Keratinocyte (primary cell): ENCODE measurements around the gene TBC1D8. TPM values are rescaled to one million over a fixed set of nuclear protein-coding genes. Genes with fewer than 3 reads are reported as not detected.
A peak's percentile ranks its signal among the peaks of the same experiment; 100 is the strongest.

Experiments
- DNase-seq: peaks from one replicate; pipeline ENCODE4 v3.0.0-alpha.2; 2011; ENCODE audit warnings: low read depth, missing footprints, low spot score
- FAIRE-seq: peaks from 2 replicates; lab custom pipeline; 2011; peaks lifted over from hg19 to GRCh38; lab: Jason Lieb, UNC
- H2AFZ ChIP-seq: 2 replicates; pipeline ENCODE4 v1.6.0; 2012; ENCODE audit warnings: low read length, control low read depth, inconsistent platforms; ENCODE audit not compliant: control insufficient read depth
- H3K27ac ChIP-seq: 2 replicates; pipeline ENCODE4 v1.5.1; 2011; ENCODE audit warnings: low read length; ENCODE audit not compliant: control insufficient read depth, insufficient read depth
- H3K27me3 ChIP-seq: 3 replicates; pipeline ENCODE4 v1.6.0; 2011; ENCODE audit warnings: low read length; ENCODE audit not compliant: control insufficient read depth, insufficient read depth; ENCODE audit errors: extremely low read depth
- H3K36me3 ChIP-seq, 2 experiments: 2 replicates in 1 of 2; 3 replicates in 1 of 2; pipeline ENCODE4 v1.5.1; 2011; ENCODE audit warnings: low read length in 2 of 2, mild to moderate bottlenecking in 1 of 2; ENCODE audit not compliant: control insufficient read depth in 2 of 2, insufficient read depth in 2 of 2; ENCODE audit errors: extremely low read depth in 1 of 2
- H3K4me1 ChIP-seq: 3 replicates; pipeline ENCODE4 v1.5.1; 2011; ENCODE audit warnings: low read length; ENCODE audit not compliant: control insufficient read depth, insufficient read depth; ENCODE audit errors: extremely low read depth
- H3K4me2 ChIP-seq: 3 replicates; pipeline ENCODE4 v1.6.0; 2011; ENCODE audit warnings: low read depth, low read length; ENCODE audit not compliant: control insufficient read depth, insufficient read depth; ENCODE audit errors: extremely low read depth
- H3K4me3 ChIP-seq, 3 experiments: fragments of 200-600 bp in 1 of 3; sonication (generic) in 1 of 3; 2 replicates in 2 of 3; 3 replicates in 1 of 3; pipeline ENCODE4 v1.5.1; 2011 to 2016; ENCODE audit warnings: low read length in 3 of 3, mild to moderate bottlenecking in 3 of 3, control low read depth in 2 of 3, inconsistent platforms in 1 of 3, low read depth in 1 of 3, mixed read lengths in 1 of 3, mixed run types in 1 of 3, moderate library complexity in 1 of 3; ENCODE audit not compliant: control insufficient read depth in 2 of 3, insufficient read depth in 2 of 3; ENCODE audit errors: extremely low read depth in 1 of 3
- H3K79me2 ChIP-seq: 2 replicates; pipeline ENCODE4 v1.6.0; 2012; ENCODE audit warnings: low read length; ENCODE audit not compliant: control insufficient read depth, insufficient read depth
- H3K9ac ChIP-seq: 3 replicates; pipeline ENCODE4 v1.6.0; 2011; ENCODE audit warnings: low read length; ENCODE audit not compliant: control insufficient read depth, insufficient read depth; ENCODE audit errors: extremely low read depth
- H3K9me1 ChIP-seq: 3 replicates; pipeline ENCODE4 v1.6.0; 2011; ENCODE audit warnings: low read length; ENCODE audit not compliant: control insufficient read depth, insufficient read depth; ENCODE audit errors: extremely low read depth
- H3K9me3 ChIP-seq: 2 replicates; pipeline ENCODE4 v1.5.1; 2012; ENCODE audit warnings: low read depth, low read length; ENCODE audit not compliant: control insufficient read depth
- H4K20me1 ChIP-seq: 3 replicates; pipeline ENCODE4 v1.6.0; 2011; ENCODE audit warnings: low read length; ENCODE audit not compliant: control insufficient read depth, insufficient read depth; ENCODE audit errors: extremely low read depth
- CTCF ChIP-seq, 3 experiments: IDR thresholded peaks in 1 of 3; conservative IDR thresholded peaks in 1 of 3; optimal IDR thresholded peaks in 1 of 3; 2 replicates in 2 of 3; 3 replicates in 1 of 3; pipeline versions ENCODE3 to v1.5.1; 2011; ENCODE audit warnings: low read length in 3 of 3, mild to moderate bottlenecking in 3 of 3, moderate library complexity in 2 of 3, control low read depth in 1 of 3, inconsistent platforms in 1 of 3; ENCODE audit not compliant: insufficient read depth in 2 of 3; ENCODE audit errors: extremely low read depth in 1 of 3
- EZH2 ChIP-seq: IDR thresholded peaks from one replicate; pipeline ENCODE4 v1.6.1; 2012; ENCODE audit warnings: inconsistent platforms, mild to moderate bottlenecking, low read length, moderate library complexity
- dilution Hi-C: fragments of 300-500 bp; cut with MboI; formaldehyde crosslinking; loops from one replicate; pipeline ENCODE4 v1.7.0; 2020; ENCODE audit warnings: low sequenced_read_pairs; ENCODE audit not compliant: extremely low pct_ligation_motif_present
- polyA plus RNA-seq, 5 experiments: library from polyadenylated mRNA; depleted of rRNA in 3 of 5; stranded (reverse) in 3 of 5; stranded (forward) in 1 of 5; unstranded in 1 of 5; fragments of >200 nt; gene quantifications; 1 replicate in 1 of 5; 2 replicates in 3 of 5; 3 replicates in 1 of 5; pipeline versions ENCODE4 v1.2.1 to v1.2.3, GENCODE V29; 2011 to 2012; ENCODE audit warnings: missing spikeins in 2 of 5, low read depth in 1 of 5, low replicate concordance in 1 of 5

The TBC1D8 gene
- polyA plus RNA-seq, 1 donor (not counting 4 experiments of a cell fraction or from before 2014, with no cell fraction given): 13.8 TPM

DNA sequence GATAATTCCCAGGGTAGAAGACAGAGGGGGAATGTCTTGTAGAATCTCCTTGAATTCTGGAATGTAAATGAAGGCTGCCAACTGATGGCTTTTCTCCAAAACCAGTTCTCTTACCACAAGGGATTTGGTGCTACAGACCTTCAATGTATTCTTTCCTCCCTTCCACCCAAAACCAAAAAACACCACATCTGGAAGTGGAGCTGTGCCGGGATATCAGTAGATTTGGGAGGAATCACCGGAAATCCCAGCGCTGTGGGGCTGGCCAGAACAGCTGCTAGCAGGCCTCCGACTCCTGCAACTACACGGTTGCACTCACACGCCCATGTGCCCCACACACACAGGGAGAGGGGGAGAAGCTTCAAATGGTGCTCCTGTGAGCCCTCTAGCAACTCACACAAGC lies 103.4 kb downstream of the TBC1D8 start:
- Histone ChIP-seq H3K9me3 (no peaks in the 10 kb centered on the region), H3K36me3 (no peaks in the 10 kb centered on the region), H4K20me1 (no peaks in the 10 kb centered on the region), H3K9ac (peak overlapping the region; percentile 49), H3K4me2 (peak overlapping the region; percentile 66), H3K4me1 (peaks cover 17% of the 10 kb centered on the region), H2AFZ (no peak overlapping the region), H3K27me3 (no peaks in the 10 kb centered on the region), H3K27ac (peak overlapping the region; percentile 48), H3K4me3 (no peak overlapping the region), H3K79me2 (no peaks in the 10 kb centered on the region), H3K9me1 (no peaks in the 10 kb centered on the region)
- dilution Hi-C loops: loop anchor here (25.0 kb wide), 1 partner anchor 165 kb away; no protein-coding TSS in a partner anchor
- TF ChIP-seq CTCF (optimal IDR thresholded peaks at IDR 0.05 in 1 of 3, IDR thresholded peaks at IDR 0.05 in 1 of 3, conservative IDR thresholded peaks at IDR 0.05 in 1 of 3; ENCODE audit: extremely low read depth in 1 of 3, insufficient read depth in 2 of 3, low read length in 3 of 3) (no peak), EZH2 (no peak)
- FAIRE-seq: no peak
- no peak for DNase-seq

- Histone ChIP-seq H4K20me1 (no peaks in the 10 kb centered on the region), H3K4me2 (peak overlapping the region; percentile 66), H3K9ac (peak overlapping the region; percentile 49), H3K4me1 (peaks cover 17% of the 10 kb centered on the region), H3K27me3 (no peaks in the 10 kb centered on the region), H3K4me3 (no peak overlapping the region), H3K27ac (peak overlapping the region; percentile 48), H3K36me3 (no peaks in the 10 kb centered on the region), H3K79me2 (no peaks in the 10 kb centered on the region), H3K9me3 (no peaks in the 10 kb centered on the region), H3K9me1 (no peaks in the 10 kb centered on the region), H2AFZ (no peak overlapping the region)
- peak; percentile 97 for FAIRE-seq
- DNase-seq: peak; percentile 33
- dilution Hi-C loops: loop anchor here (25.0 kb wide), 1 partner anchor 165 kb away; no protein-coding TSS in a partner anchor
- TF ChIP-seq CTCF (optimal IDR thresholded peaks at IDR 0.05 in 1 of 3, IDR thresholded peaks at IDR 0.05 in 1 of 3, conservative IDR thresholded peaks at IDR 0.05 in 1 of 3; ENCODE audit: extremely low read depth in 1 of 3, insufficient read depth in 2 of 3, low read length in 3 of 3) (no peak), EZH2 (no peak)
Measured at GRCh38 chr2:101047075-101047766, 104.0 kb downstream of the TBC1D8 start.
